Heart left ventricle (tissue), 16 donors: ENCODE measurements around the gene PACSIN2. TPM values are rescaled to one million over a fixed set of nuclear protein-coding genes. Genes with fewer than 3 reads are reported as not detected.

Experiments
- ATAC-seq, 4 donors: fragments of 200-7000 bp; cut with Tn5 transposase; one replicate each; pipeline ENCODE4 v1.9.1; 2020 to 2022; ENCODE audit warnings: moderate library complexity in 4 of 4, mild to moderate bottlenecking in 3 of 4, moderate number of reproducible peaks in 1 of 4
- DNase-seq, 5 donors: peaks; one replicate each; pipeline ENCODE4 v3.0.0-alpha.2; 2020
- H3K27ac ChIP-seq, 12 donors: fragments of 200-600 bp; sonication (generic) in 4 of 12; one replicate each; pipeline versions ENCODE4 v1.5.0 to v1.8.0; 2016 to 2022; ENCODE audit warnings: mild to moderate bottlenecking in 2 of 12
- H3K27me3 ChIP-seq, 9 donors: fragments of 200-600 bp; sonication (generic) in 2 of 9; one replicate each; pipeline versions ENCODE4 v1.5.1 to v1.8.0; 2016 to 2022; ENCODE audit warnings: mild to moderate bottlenecking in 3 of 9
- H3K36me3 ChIP-seq, 9 donors: fragments of 200-600 bp; sonication (generic) in 2 of 9; one replicate each; pipeline versions ENCODE4 v1.5.0 to v1.8.0; 2018 to 2022; ENCODE audit warnings: mild to moderate bottlenecking in 2 of 9
- H3K4me1 ChIP-seq, 12 donors: fragments of 200-600 bp; sonication (generic) in 4 of 12; one replicate each; pipeline versions ENCODE4 v1.5.0 to v1.8.0; 2016 to 2022; ENCODE audit warnings: mild to moderate bottlenecking in 3 of 12
- H3K4me3 ChIP-seq, 12 donors: fragments of 200-600 bp; sonication (generic) in 4 of 12; one replicate each; pipeline versions ENCODE4 v1.5.0 to v1.8.0; 2017 to 2022; ENCODE audit warnings: mild to moderate bottlenecking in 9 of 12, moderate library complexity in 4 of 12
- H3K9me3 ChIP-seq, 12 donors: fragments of 200-600 bp; sonication (generic) in 4 of 12; one replicate each; pipeline versions ENCODE4 v1.5.0 to v1.8.0; 2016 to 2022; ENCODE audit warnings: mild to moderate bottlenecking in 1 of 12
- CTCF ChIP-seq, 12 donors: fragments of 200-600 bp; sonication (generic) in 4 of 12; IDR thresholded peaks; one replicate each; pipeline versions ENCODE4 v1.5.0 to v1.8.0; 2018 to 2022; ENCODE audit warnings: antibody characterized with exemption in 12 of 12, mild to moderate bottlenecking in 5 of 12
- POLR2A ChIP-seq, 2 donors: fragments of 450-650 bp; IDR thresholded peaks; one replicate each; pipeline ENCODE4 v1.6.1; 2017; ENCODE audit warnings: antibody characterized with exemption in 2 of 2, mild to moderate bottlenecking in 2 of 2, moderate library complexity in 2 of 2
- WGBS, 4 donors: extraction: QIAGEN DNeasy Blood & Tissue Kit in 2 of 4; methylation state at CpG; one replicate each; pipeline versions ENCODE4 v1.1.5 to v1.1.7; 2013 to 2018; 5-methylcytosine and 5-hydroxymethylcytosine counted together
- intact Hi-C, 10 donors: fragments of 100-400 bp; cut with DNase I; formaldehyde crosslinking; loops; one replicate each; pipeline versions ENCODE4 v1.11.1 to v1.14.2; 2022
- long read RNA-seq, 3 donors: library from polyadenylated mRNA; unstranded; transcript quantifications; one replicate each; pipeline ENCODE4 v2.0.0, GENCODE V29; 2020 to 2021
- polyA plus RNA-seq, 2 donors: library from polyadenylated mRNA; stranded (reverse); fragments of 200-250 nt; gene quantifications; one replicate each; pipeline ENCODE4 v1.2.3, GENCODE V29; 2013
- total RNA-seq, 9 donors: library from RNA; depleted of rRNA in 2 of 9; stranded (reverse); fragments of >200 nt in 2 of 9; fragmentation: NEBNext Ultra II Directional in 3 of 9; extraction: Animal tissue kit (Norgen Biotek cat#: 25700) in 3 of 9; gene quantifications; one replicate each; pipeline versions ENCODE4 v1.1.0 to v1.2.4, GENCODE V29; 2016 to 2023
- donor health status: ischemic (EF 13 %, LVEDD 7.1; RV severe dilation, severe dysfunction).
- donor health status: healthy with polysubstance abuse.
- donor health status: DM: no; HTN: yes; CAD: no.
- donor health status: DM: no; HTN: no; CAD: no.
- donor health status: ischemic (EF 25% LVEDD 6.9; RV normal size, moderate dysfunction).
- donor health status: ischemic (EF 25% LVEDD 5.7; RV mildly dilated, moderate dysfunction).
- donor health status: healthy.
- donor health status: DM: yes; HTN: yes; CAD: no.
- donor health status: ischemic (EF 35%, LVEDD 5.7; RV mildly dilated, moderate dysfunction).
- donor health status: nonischemic (EF 11% LVEDD 7.7; RV severe dilation, severe dysfunction).
- donor health status: DM: yes; HTN: yes; CAD: no.
- donor health status: PGD.
- donor health status: ischemic (EF 29% LVEDD 5.4; RV normal size, mild dysfunction).
- donor health status: nonischemic (EF 23%, LVEDD 6.1; RV moderate dilation, normal function).

Gene PACSIN2, protein sequence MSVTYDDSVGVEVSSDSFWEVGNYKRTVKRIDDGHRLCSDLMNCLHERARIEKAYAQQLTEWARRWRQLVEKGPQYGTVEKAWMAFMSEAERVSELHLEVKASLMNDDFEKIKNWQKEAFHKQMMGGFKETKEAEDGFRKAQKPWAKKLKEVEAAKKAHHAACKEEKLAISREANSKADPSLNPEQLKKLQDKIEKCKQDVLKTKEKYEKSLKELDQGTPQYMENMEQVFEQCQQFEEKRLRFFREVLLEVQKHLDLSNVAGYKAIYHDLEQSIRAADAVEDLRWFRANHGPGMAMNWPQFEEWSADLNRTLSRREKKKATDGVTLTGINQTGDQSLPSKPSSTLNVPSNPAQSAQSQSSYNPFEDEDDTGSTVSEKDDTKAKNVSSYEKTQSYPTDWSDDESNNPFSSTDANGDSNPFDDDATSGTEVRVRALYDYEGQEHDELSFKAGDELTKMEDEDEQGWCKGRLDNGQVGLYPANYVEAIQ
- 10 to 100 TPM; 42.5 to 87.1 (median 59.3) TPM for total RNA-seq
- polyA plus RNA-seq: 10 to 100 TPM; 26.5 to 60.4 TPM
- long read RNA-seq, donor 1, transcript PACSIN2-201 (11 exons, 3,249 nt): major isoform, 48 of 102 reads
- long read RNA-seq, donor 1, partial matches to known transcripts: 12 of 102 reads
- long read RNA-seq, donor 1, other reads (novel, unspliced or antisense): 40 of 102 reads
- long read RNA-seq, donor 2, transcript PACSIN2-203 (11 exons, 1,883 nt): minor isoform, 5 of 168 reads
- long read RNA-seq, donor 2, transcript PACSIN2-201 (11 exons, 3,249 nt): major isoform, 86 of 168 reads
- long read RNA-seq, donor 2, partial matches to known transcripts: 14 of 168 reads
- long read RNA-seq, donor 2, other reads (novel, unspliced or antisense): 63 of 168 reads
- long read RNA-seq, donor 3, transcript PACSIN2-201 (11 exons, 3,249 nt): major isoform, 61 of 104 reads
- long read RNA-seq, donor 3, partial matches to known transcripts: 12 of 104 reads
- long read RNA-seq, donor 3, other reads (novel, unspliced or antisense): 29 of 104 reads

- H3K9me3 ChIP-seq: no peaks in the 10 kb centered on the region
- H3K27me3 ChIP-seq: no peaks in the 10 kb centered on the region
- peak within 1 kb of the TSS; percentile 65 to 97 (median 79) for H3K4me3 ChIP-seq
- intact Hi-C loops: loop anchor here in 6 of 10 donors (2.0 to 10.0 kb wide), 7 partner anchors 50 to 156 kb away; no protein-coding TSS in a partner anchor
- peaks cover 0 to 37% (median 11%) of the 10 kb centered on the region in 12 donors for H3K4me1 ChIP-seq
- WGBS, 4 donors: 0 to 1% (median 1%) methylated on average over 50 to 85 of the region's 85 CpGs
- peak; percentile 99 to 100 (median 100) for ATAC-seq
- TF ChIP-seq CTCF (IDR thresholded peaks at IDR 0.05) (no peak), POLR2A (IDR thresholded peaks at IDR 0.05) (peak; percentile 79 to 97)
- peak; percentile 100 for DNase-seq
- peak within 1 kb of the TSS; percentile 26 to 82 (median 68) for H3K27ac ChIP-seq
- H3K36me3 ChIP-seq: no peaks in the 10 kb centered on the region
These were observed at the start of gene PACSIN2 for GRCh38 chr22:43014869-43015676. PACSIN2 (minus strand) TSS chr22:43015149; CDS start chr22:42912080, 103,069 bp downstream.

DNA sequence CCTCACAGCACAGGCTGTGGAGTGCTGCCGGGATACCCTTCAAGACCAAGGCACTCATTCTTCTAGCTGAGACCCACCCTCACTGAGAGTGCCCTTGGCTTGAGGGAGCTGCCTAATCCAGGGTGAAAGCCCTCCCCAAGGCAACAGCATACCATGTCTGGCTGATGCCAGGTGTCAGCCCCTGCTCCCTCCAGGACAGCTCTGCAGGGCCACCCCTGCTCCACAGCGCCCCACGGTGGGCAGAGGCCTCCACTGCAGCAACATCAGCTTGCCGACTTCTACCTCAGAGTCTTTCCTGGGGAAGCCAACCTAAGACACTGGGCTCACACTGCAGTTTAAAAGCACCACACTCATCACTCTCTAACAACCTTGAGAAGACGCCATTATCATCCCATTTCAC lies 45.2 kb upstream of the PACSIN2 start:
- Histone ChIP-seq H3K4me3 (no peak overlapping the region), H3K27ac (no peak overlapping the region), H3K4me1 (no peaks in the 10 kb centered on the region), H3K36me3 (peaks cover 0 to 55% (median 35%) of the 10 kb centered on the region in 9 donors), H3K27me3 (no peaks in the 10 kb centered on the region), H3K9me3 (no peaks in the 10 kb centered on the region)
- ATAC-seq: peak in 1 of 4 donors; percentile 34
- DNase-seq: no peak
- intact Hi-C loops: no loop called here
- 57 to 72% (median 63%) methylated on average over 5 of the region's 5 CpGs for WGBS, 4 donors
- TF ChIP-seq POLR2A (IDR thresholded peaks at IDR 0.05) (no peak), CTCF (IDR thresholded peaks at IDR 0.05) (peak in 11 of 12 donors; percentile 31 to 61 (median 41))

GRCh38 chr22:43057641-43058040 lies 42.7 kb upstream of the PACSIN2 start:
- Histone ChIP-seq H3K36me3 (peaks cover 0 to 33% (median 15%) of the 10 kb centered on the region in 9 donors), H3K4me1 (no peaks in the 10 kb centered on the region), H3K4me3 (no peak overlapping the region), H3K27me3 (no peaks in the 10 kb centered on the region), H3K9me3 (no peaks in the 10 kb centered on the region), H3K27ac (no peak overlapping the region)
- DNase-seq (no peak), ATAC-seq (no peak)
- 92 to 94% (median 93%) methylated on average over 7 of the region's 7 CpGs for WGBS, 4 donors
- intact Hi-C loops: no loop called here
- TF ChIP-seq CTCF (IDR thresholded peaks at IDR 0.05): no peak
